GM21576 (cell line): ENCODE measurements around the gene CLRN2.
"Not testable (repeated sequence)": the region's sequence is repeated elsewhere in the genome, so short reads cannot be mapped to it uniquely, and the experiment has no call there.

Source experiments
- ATAC-seq: cut with Tn5 transposase; IDR thresholded peaks from one replicate; pipeline ENCODE4 v1.9.1; 2021; ENCODE audit warnings: mild to moderate bottlenecking, moderate library complexity; ENCODE audit not compliant: unreplicated experiment

Gene CLRN2

DNA sequence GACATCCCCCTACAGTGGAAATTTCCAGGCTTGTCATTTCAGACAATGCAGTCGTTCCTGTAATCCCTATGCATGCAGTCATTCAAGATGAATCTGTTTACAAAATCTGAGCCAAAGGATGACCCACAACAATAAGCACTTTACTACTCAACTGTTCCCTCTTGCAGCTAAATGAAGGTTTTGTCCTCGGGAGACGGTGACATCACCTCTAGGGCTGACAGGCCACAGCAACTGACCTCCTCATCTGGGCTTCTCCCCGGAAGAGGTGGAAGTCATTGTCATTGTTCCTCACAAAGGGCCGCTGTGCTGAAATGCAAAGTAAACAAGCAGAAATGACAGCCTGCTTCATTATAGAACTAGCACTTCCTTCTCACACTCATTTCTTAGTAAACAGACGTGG, 29.2 kb downstream of the CLRN2 start:
- ATAC-seq, result no peak

DNA sequence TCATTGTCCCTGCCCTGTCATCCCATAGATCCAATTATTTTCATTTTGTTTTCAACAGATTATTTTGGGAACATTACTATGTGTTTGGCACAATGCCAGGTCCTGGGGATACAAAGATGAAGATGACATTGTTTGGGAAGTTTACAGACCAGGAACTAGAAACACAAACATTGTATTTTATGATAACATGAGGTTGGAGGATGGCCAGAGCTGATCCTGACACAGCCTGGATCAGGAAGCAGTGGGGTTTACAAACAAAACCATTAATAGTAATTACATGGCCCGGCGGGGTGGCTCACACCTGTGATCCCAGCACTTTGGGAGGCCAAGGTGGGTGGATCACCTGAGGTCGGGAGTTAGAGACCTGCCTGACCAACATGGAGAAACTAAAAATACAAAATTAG, 29.9 kb downstream of the CLRN2 start:
- ATAC-seq, result no peak

DNA sequence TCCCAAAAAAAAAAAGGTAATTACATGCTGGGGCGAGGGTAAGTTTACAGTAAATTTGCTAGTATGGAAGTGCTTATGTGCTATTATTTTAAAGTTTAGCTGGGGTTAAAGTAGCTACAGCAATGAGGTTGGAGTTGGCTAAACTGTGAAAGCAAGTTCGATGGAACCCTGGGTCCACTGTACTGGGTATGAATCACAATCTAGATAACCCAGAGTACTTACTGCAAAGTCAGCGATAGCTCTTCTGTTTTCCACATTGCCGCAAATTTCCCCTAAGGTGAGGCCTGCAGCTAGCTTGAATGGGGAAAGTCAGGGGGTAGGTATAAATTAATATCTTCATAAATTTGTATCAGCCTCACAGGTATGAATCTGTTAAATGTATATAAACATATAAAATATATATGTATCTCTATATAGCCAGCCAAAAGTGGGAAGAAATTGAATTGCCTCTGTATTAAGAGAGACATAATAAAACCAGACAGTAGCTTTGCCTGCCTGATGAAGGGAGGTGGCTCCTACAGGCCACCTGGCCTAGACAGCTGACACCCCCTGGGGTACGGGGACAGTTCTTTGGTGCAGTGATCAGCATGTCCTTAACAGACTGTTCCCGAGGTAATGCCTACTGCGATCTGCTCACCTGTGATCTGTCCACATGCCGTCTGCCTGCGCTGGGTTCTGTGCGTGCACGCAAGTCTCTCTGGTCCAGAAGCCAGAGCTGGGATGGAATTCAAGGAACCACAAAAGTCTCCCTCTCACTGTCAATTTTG, 30.6 kb downstream of the CLRN2 start:
- ATAC-seq, result no peak

DNA sequence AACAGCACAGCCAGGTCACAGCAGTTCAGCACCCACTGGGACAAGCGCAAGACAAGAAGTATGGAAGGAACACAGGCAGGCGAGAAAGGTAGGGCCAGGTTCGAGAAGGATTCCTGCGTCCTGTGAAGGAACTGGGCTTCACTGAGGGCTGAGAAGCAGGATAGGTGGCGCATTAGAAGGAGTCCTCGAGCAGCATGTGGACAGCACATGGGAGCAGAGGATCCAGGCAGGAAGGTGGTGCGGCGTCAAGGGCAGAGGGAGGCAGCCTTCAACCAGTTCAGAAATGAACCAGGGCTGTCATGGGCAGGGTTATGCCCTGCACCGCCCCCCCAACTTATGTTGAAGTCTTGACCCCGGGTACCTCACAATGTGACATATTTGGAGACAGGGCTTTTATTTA, 31.3 kb downstream of the CLRN2 start:
- ATAC-seq, result no peak

DNA sequence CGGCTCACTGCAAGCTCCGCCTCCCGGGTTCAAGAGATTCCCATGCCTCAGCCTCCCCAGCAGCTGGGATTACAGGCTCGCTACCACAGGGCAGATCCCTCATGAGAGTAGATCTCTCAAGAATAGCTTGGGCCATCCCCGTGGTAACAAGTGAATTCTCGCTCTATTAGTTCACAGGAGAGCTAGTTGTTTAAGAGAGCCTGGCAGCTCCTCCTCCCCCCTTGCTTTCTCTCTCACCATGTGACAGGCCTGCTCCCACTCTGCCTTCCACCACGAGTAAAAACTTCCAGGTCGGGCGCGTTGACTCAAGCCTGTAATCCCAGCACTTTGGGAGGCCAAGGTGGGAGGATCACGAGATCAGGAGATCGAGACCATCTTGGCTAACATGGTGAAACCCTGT, 31.7 kb downstream of the CLRN2 start:
- no peak for ATAC-seq

DNA sequence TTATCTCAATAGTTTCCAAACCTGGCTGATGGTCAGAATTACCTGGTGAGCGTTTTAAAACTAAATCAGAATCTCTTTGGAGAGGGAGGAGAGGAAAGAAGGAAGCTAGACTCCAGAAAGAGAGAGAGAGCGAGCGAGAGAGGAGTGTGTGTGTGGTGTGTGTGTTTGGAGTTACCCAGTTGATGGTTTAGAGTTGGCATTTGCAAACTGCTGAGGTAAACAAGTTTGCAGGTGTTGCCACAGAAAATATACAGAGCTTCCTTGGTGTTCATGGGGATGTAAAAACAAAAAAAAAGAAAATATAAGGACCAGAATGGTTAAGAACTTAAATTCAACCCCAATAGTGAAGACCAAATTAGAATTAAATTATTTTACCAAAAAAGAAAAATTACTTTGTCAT, 35.6 kb downstream of the CLRN2 start:
- ATAC-seq, result no peak

DNA sequence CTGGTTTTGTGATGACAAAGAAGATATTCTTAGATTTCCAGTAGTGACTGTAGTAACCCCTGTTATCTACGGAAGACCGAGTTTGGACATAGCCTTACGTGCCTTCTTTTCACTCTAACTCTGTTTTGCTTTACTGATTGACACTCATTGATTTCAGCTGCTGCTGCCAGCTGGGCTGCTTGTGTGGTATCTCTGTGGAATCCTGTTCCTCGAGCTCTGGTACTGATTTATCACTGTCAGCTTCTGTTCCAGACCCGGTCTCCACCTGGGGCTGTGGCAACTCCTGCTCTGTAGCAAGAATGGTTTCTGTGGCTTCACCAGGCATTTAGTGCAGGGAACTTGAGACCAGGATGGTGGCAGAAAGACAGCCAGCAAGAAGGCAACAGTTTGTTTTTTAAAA, 37.5 kb downstream of the CLRN2 start:
- no peak for ATAC-seq

DNA sequence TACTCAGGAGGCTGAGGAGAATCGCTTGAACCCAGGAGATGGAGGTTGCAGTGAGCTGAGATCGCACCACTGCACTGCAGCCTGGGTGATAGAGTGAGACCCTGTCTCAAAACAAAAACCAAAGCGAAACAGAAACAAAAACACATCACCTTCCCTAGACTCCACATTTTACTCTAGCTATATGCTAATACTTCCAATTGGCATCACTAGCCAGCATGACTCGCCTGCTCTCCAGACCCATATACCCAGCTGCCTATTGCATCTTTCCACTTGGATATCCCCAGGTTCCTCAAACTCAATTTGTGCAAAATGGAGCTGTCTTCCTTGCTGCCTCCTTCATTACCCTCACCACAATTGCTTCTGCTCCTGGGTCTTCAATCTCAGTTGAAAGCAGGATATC, 39.6 kb downstream of the CLRN2 start:
- ATAC-seq, result no peak

DNA sequence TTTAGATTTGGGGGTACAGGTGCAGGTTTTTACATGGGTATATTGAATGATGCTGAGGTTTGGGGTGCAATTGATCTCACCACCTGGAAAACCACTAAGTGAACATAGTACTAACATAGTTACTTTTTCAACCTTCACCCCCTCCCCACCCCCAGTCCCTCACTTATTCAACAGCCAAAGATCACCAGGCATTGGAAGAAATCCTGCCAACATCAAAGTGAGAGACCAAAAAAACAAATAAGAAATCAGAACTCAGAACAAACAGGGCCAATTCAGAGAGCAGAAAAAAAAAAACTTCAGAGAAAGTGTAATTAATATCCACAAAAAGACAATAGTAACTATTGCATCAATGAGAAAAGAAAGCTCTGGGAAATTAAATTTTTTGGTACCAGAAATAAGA, 41.5 kb downstream of the CLRN2 start:
- ATAC-seq, result no peak

DNA sequence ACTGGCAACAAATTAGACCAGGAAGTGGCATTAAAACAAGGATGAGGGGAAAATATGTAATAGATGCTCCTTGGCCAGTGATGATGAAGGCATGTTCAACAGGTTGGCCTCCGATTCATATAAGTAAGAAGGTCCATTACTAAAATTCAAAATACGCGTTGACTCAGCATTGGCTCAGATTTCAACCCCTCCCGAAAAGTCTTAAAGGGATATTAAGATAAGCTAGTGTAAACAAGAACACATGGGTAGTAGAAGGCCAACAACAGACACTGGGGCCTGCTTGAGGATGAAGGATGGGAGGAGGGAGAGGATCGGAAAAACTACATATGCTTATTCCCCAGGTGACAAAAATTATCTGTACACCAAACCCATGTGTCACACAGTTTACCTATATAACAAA, 42.9 kb downstream of the CLRN2 start:
- ATAC-seq, result no peak

DNA sequence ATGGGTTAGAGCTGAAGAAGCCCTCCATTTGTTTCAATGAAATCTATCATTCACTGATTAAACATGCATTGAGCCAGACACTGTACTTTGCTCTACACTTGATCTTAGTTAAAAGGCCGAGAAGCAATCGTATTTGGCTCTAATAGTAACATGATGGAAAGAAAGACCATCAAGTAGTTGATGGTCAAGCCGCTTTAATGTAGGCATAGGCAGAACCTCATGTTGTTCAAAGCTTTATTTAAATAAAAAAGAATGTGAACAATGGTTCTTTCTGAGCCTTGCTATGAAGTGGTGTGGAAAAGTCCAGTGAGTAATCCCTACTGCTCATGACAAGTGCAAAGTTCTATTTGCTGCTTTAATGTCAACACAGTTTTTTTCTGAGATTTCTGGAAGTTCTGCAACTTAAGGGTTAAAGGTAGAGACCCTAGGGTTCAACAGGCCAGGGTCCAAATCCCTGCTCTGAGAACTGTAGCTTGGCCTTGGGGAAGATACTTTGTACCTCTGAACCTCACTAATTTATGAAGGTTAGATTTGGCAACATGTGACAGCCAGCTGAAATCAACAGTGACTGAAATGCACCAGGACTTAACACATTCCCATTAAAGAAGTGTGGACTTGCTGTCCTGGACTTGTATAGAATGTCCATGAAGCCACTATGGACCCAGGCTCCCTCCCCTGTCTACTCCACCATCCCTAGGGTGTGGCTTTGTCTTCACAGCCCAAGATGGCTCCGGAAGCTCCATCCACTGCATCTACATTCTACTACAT, 44.2 kb downstream of the CLRN2 start:
- ATAC-seq, result no peak

DNA sequence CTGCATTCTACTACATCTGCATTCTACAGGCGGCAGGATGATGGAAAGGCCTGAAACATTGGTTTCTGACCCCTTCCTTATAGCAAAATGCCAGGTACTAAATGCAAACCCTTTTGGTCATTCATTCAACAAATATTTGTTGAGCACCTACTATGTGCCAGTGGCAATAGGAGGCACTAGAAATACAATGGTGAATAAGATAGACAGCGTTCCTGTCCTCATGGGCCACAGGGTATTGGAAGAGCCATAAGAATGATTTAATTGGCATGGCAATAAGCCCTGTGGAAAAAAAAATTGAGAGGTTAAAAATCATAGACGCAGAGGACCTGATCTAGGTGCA, 44.7 kb downstream of the CLRN2 start:
- no peak for ATAC-seq

DNA sequence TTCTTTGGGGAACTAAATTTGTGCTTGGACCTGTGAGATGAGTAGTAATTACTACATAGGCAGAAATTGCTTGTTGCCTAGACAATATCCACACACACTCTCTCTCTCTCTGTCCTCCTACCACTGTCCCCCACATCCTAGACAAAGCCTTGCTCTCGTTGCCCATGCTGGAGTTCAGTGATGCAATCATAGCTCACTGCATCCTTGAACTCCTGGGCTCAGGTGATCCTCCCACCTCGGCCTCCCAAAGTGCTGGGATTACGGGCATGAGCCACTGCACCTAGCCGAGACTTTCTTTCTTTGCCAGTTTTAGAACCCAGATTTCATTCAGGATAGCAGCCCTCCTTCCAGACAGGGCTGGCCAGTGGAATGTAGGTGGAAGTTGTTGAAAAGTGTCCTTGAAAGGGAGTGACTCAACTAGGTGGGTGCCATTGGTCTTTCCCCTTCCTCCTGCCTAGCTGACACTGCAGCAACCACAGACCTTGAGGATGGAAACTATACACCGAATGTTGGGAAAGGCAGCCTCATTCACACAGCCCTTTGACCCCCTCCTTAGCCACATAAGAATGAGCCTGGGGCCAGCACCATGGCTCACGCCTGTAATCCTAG, 45.2 kb downstream of the CLRN2 start:
- ATAC-seq, result no peak

DNA sequence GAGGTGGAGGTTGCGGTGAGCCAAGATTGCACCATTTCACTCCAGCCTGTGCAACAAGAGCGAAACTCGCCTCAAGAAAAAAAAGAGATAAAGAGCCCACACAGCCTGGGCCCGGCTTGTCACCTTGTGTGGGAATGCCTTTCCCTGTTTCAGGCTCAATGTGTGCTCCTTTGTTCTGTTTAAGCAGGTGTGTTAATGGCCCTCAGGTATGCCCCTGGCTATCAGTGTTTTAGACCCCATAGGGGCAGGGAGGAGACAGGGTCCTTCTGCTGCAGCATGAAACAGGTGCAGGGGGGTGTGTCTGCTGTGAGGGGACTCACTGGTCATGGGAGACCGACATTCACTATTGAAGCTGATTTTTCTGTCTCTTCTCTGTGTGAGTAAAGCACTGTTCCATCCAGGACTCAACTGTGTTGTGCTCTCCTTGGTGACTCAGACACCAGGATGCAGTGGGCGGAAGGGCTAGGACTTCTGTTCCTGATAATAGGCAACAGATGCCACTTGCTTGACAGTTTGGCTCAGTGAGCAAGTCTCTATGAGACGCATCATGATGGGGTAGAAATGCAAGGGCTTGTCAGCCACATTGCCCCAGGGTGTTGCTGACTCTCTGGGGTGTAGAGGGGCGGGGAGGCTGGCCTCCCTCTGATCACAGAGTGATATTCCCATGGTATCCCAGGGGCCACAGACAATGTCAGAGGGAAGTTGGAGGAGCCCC, 46.4 kb downstream of the CLRN2 start:
- no peak for ATAC-seq

DNA sequence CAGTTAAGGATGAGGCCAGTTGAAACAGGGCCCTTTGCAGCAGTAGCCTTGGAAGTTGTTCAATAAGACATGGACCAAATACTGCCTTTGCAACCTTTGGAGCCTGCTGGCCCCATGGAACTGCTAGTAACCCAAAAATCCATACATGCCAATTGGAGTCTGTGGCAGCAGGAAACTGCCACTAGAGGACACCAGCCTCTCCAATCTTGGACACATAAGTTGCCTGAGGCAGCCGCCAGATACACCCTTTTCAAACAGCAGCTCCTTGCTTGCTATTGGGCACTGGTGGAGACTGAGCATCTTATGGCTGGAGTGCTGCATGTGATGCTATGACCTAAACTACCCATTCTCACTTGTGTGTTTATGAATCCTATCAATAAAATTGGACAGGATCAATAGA, 47.2 kb downstream of the CLRN2 start:
- ATAC-seq, result no peak

DNA sequence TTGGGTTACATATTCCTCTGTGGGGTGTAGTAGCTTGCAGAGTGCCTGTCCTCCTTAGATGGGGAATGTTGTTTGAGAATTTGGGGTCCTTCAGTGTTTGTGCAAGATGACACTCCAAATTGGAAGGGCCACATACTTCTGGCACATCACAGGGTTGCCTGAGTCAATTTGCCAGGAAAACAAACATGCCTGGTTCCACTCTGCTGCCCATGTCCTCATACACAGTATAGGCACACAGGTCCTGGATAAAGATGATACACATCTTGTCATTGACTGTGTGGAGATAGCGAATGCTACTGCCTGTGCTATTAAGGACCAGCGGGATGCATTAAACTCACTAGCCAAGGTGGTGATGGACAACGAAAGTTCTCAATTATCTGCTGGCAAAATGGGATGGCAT, 50.9 kb downstream of the CLRN2 start:
- ATAC-seq, result no peak

DNA sequence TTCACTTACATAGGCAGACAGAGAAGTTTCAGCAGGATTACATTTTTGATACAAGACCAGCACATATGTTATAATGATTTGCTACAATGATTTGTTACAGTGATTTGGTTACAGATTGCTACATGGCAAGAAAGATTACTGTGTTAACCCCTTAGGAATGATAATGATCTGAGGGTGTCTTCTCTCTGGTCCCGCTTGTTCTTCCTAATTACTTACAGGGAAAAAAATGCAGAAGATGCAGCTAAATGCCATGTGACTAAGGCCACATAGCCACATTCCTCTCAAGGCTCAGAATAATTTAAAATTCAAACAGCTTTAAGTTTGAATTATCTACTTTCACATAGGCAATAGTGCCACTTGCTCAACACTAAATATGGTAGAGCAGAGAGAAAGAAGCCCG, 52.3 kb downstream of the CLRN2 start:
- ATAC-seq, result no peak

DNA sequence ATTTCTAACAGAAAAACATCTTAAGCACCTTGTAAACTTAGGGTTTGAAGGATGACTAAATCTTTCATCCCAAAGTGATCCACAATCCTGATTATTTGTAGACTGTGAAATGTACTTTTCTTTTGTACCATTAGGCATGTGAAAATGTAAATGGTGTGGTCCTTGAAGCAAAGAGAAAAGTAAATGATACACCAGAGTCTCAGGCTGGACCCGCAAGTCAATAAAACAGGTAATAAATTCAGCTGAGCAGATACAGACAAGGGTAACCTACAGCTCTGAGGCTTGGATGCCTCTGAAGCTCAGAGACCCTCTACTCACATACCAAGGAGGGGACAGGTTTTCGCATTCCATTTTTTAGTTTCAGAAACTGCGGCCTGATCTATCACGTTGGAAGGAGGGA, 59.2 kb downstream of the CLRN2 start:
- no peak for ATAC-seq

DNA sequence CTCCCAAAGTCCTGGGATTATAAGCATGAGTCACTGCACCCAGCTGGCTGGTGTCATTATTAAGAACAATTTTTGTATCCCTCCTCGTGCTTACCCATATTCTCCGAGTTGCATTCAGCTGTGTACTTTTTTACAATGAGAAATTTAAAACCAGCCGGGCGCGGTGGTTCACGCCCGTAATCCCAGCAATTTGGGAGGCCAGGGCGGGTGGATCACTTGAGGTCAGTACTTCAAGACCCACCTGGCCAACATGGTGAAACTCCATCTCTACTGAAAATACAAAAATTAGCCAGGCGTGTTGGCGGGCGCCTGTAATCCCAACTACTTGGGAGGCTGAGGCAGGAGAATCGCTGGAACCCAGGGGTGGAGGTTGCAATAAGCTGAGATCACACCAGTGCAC, 60.2 kb downstream of the CLRN2 start:
- ATAC-seq, result not testable (repeated sequence)
